Breast epithelium (tissue), 3 donors: ENCODE results near the gene MCM9.

Experiments
- CTCF ChIP-seq, 3 donors: fragments of 450-650 bp; IDR thresholded peaks; one replicate each; pipeline ENCODE4 v1.5.1; 2016 to 2017; ENCODE audit warnings: antibody characterized with exemption in 3 of 3, mild to moderate bottlenecking in 3 of 3, moderate library complexity in 3 of 3
- POLR2A ChIP-seq: fragments of 450-650 bp; IDR thresholded peaks from one replicate; pipeline ENCODE4 v1.6.1; 2016; ENCODE audit warnings: antibody characterized with exemption, mild to moderate bottlenecking, moderate library complexity

- no peak for TF ChIP-seq CTCF (IDR thresholded peaks at IDR 0.05)
- no peak for TF ChIP-seq POLR2A
Measured at GRCh38 chr6:118829817-118830478, 105.0 kb downstream of the MCM9 start.
